RPMI7951 (cell line): ENCODE measurements around the gene ACTL6B. TPM values are rescaled to one million over a fixed set of nuclear protein-coding genes. Genes with fewer than 3 reads are reported as not detected.
"Not testable (repeated sequence)": the region's sequence is repeated elsewhere in the genome, so short reads cannot be mapped to it uniquely, and the experiment has no call there.

ENCODE experiments used
- DNase-seq: peaks from one replicate; pipeline ENCODE4 v3.0.0-alpha.2; 2012; ENCODE audit warnings: low read depth
- total RNA-seq: library from RNA; depleted of rRNA; stranded (reverse); fragments of >200 nt; shearing (Covaris generic); gene quantifications from 2 replicates; pipeline ENCODE4 v1.2.3, GENCODE V29; 2014; rRNA removed

ACTL6B gene
- total RNA-seq, result not detected in 2 replicates

- DNase-seq, result peak; percentile 57
These were observed at the start of gene ACTL6B for GRCh38 chr7:100655908-100656674. Gene ACTL6B, minus strand, starts transcription at chr7:100656448. Its CDS starts 94 bp downstream, at chr7:100656354.

- peak; percentile 62 for DNase-seq
These were observed 49.1 kb upstream of the ACTL6B start for GRCh38 chr7:100705320-100705752.

- DNase-seq, result not testable (repeated sequence)
These were observed 44.8 kb upstream of the ACTL6B start for GRCh38 chr7:100701089-100701488.

- no peak for DNase-seq
These were observed 42.8 kb upstream of the ACTL6B start for GRCh38 chr7:100699018-100699417.

- DNase-seq, result no peak
These were observed 39.9 kb upstream of the ACTL6B start for GRCh38 chr7:100696123-100696521.

- DNase-seq, result peak; percentile 63
These were observed 38.0 kb upstream of the ACTL6B start, which contains the start of gene GIGYF1 for GRCh38 chr7:100694098-100694745. Gene GIGYF1, minus strand, starts transcription at chr7:100694250. Its CDS starts 6,012 bp downstream, at chr7:100688238.

- DNase-seq, result no peak
These were observed 37.3 kb upstream of the ACTL6B start for GRCh38 chr7:100693312-100694097.

- DNase-seq, result no peak
These were observed 36.3 kb upstream of the ACTL6B start for GRCh38 chr7:100692578-100692961.

- peak; percentile 64 for DNase-seq
These were observed 35.7 kb upstream of the ACTL6B start for GRCh38 chr7:100691676-100692577.

GRCh38 chr7:100689230-100690135, 33.2 kb upstream of the ACTL6B start:
- no peak for DNase-seq

GRCh38 chr7:100688326-100688860, 32.1 kb upstream of the ACTL6B start:
- no peak for DNase-seq

- DNase-seq, result no peak
These were observed 31.6 kb upstream of the ACTL6B start for GRCh38 chr7:100687751-100688300.

- no peak for DNase-seq
These were observed 31.0 kb upstream of the ACTL6B start for GRCh38 chr7:100687261-100687660.

- no peak for DNase-seq
These were observed 30.6 kb upstream of the ACTL6B start for GRCh38 chr7:100686822-100687211.

GRCh38 chr7:100686201-100686821, 30.1 kb upstream of the ACTL6B start:
- DNase-seq, result no peak

- no peak for DNase-seq
These were observed 29.4 kb upstream of the ACTL6B start for GRCh38 chr7:100685631-100686145.

GRCh38 chr7:100685049-100685605, 28.9 kb upstream of the ACTL6B start:
- no peak for DNase-seq

GRCh38 chr7:100684534-100685042, 28.3 kb upstream of the ACTL6B start:
- no peak for DNase-seq
